Left colon (tissue), 2 donors: ENCODE measurements around the gene AMPD1. TPM values are rescaled to one million over a fixed set of nuclear protein-coding genes. Genes with fewer than 3 reads are reported as not detected.

Experiments
- ATAC-seq: fragments of 200-7000 bp; cut with Tn5 transposase; one replicate; pipeline ENCODE4 v1.9.1; 2020; ENCODE audit warnings: mild to moderate bottlenecking, moderate library complexity
- DNase-seq, 2 donors: peaks; one replicate each; pipeline ENCODE4 v3.0.0-alpha.2; 2020
- intact Hi-C, 2 donors: fragments of 100-400 bp; cut with DNase I in 1 of 2; cut with micrococcal nuclease in 1 of 2; formaldehyde crosslinking; loops; one replicate each; pipeline versions ENCODE4 v1.11.2 to v1.14.0; 2022; cut with DNase I, micrococcal nuclease
- total RNA-seq, 2 donors: library from RNA; stranded (reverse); fragmentation: NEBNext Ultra II Directional; extraction: Animal tissue kit (Norgen Biotek cat#: 25700); gene quantifications; one replicate each; pipeline ENCODE4 v1.2.1, GENCODE V29; 2021
- donor health status: DM: no; HTN: no; CAD: no.
- donor health status: DM: yes; HTN: yes; CAD: no.

The AMPD1 gene
- total RNA-seq, 2 donors from 2014 or later, result 0.82 to 2.2 TPM

DNA sequence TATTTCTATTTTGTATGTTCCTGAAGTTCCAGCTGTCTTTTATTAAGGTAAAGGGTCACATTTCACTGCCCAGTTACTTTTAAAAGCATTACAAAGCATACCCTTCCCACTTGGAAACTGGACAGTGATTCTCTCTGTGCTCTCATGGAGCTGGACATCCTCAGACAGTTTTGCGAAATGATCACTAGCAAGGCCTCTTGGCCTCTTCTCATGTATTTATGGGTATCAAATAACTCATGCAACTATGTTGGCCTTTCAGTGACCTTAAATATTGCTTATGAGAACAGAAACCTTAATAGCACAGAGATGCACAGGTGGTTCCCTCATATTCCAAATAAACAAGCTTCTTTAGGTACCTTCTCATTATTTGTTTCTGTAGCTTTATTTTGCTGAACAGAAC is 7.9 kb upstream of the AMPD1 start:
- DNase-seq, result no peak
- intact Hi-C loops, result no loop called here
- no peak for ATAC-seq

DNA sequence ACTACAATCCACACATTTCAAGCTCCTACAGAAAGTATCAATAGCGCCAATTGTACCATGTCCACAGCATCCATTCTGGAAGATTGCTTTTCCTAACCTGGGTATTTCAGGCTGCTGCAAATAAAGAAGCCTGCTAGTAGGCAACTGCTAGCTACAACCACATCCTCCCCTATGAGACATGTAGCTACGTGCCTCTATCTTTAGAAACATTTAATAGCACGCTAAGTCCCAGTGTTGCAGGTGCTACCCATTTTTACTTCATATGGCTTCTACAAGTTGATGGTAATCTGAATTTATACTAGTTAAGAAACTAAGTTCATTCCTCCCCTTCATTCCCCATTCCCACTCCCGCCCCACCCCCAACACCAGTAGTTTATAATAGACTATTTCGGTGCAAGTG is 7.4 kb upstream of the AMPD1 start:
- DNase-seq, result no peak
- ATAC-seq, result no peak
- intact Hi-C loops, result no loop called here

DNA sequence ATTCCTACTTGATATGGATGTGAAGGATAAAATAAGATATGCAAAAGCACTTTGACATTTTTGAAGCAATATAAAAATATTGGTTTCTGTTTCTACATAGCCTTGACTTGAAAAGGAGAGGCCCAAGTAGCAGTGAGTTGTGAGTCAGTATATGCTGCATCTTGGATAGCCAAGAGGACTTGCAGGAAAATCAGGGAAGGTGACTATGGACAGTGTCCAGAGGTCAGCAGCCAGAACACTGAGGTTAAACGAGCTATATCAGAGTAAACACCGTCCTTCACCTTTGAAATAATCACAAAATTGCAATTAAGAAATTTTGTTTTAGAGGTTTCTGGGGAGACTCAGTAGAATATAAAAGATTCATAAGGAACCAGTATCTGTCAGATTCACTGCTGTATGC is 6.6 kb upstream of the AMPD1 start:
- no peak for ATAC-seq
- intact Hi-C loops, result no loop called here
- DNase-seq, result no peak

- DNase-seq (no peak), ATAC-seq (no peak)
- intact Hi-C loops, result no loop called here
Measured at GRCh38 chr1:114700036-114700600, 4.8 kb upstream of the AMPD1 start.

DNA sequence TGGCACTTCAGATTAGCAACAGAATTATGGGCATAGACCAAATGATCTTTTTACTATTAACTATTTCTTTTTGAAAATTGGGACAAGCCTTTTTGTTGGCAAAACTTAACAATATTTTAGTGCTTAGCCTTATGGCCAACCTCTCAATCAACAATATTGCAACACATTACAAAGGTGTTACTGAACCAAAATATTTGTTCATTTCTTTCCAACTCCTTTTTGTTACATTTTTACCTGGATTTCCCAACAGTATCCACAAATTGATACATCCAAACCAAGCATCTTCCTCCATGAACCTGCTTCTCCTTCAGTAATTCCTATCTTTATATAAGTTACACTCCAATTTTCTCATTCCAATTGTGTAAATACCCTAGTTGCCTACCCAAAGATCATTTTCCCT is 1.5 kb upstream of the AMPD1 start:
- ATAC-seq (no peak), DNase-seq (no peak)
- intact Hi-C loops, result no loop called here

DNA sequence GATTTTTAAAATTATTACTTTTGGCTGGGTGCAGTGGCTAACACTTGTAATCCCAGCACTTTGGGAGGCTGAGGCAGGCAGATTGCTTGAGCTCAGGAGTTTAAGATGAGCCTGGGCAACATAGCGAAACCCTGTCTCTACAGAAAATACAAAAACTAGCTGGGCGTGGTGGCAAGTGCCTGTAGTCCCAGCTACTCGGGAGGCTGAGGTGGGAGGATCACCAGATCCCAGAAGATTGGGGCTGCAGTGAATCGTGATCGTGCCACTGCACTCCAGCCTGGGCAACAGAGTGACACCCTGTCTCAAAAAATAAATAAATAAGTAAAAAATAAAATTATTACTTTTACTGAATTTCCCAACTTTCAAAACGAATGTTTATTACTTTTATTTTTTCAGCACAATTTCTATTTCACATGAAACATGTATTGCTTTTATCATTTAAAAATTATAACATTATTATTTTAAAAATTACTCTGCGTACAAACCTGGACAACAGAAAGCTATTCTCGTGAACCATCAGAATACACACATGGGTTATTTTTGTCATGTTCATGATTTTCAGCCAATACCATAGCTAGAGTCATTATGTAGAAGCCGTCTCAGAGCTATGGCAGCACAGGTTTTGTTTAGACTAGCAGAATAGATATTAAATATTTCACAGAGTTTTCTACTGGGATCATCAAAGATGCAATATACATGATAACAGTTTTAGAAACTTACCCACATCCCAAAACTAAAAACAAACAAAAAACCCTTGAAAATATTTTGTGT is 621 bp downstream of the AMPD1 start:
- ATAC-seq (no peak), DNase-seq (no peak)
- intact Hi-C loops, result no loop called here

DNA sequence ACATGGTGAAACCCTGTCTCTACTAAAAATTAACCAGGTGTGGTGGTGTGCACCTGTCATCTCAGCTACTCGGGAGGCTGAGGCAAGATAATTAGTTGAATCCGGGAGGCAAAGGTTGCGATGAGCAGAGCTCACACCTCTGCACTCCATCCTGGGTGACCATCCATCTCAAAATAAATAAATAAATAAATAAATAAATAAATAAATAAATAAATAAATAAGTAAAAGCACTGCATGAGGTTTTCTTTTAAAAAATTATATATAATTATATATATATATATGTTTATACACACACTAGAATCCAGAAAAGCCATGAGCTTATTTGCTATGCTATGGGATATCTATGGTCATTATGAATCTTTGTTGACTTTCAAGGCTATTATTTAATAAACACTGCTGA is 2.4 kb downstream of the AMPD1 start:
- no peak for ATAC-seq
- intact Hi-C loops, result no loop called here
- no peak for DNase-seq

GRCh38 chr1:114691061-114691460 is 4.3 kb downstream of the AMPD1 start:
- DNase-seq (no peak), ATAC-seq (no peak)
- intact Hi-C loops, result no loop called here

DNA sequence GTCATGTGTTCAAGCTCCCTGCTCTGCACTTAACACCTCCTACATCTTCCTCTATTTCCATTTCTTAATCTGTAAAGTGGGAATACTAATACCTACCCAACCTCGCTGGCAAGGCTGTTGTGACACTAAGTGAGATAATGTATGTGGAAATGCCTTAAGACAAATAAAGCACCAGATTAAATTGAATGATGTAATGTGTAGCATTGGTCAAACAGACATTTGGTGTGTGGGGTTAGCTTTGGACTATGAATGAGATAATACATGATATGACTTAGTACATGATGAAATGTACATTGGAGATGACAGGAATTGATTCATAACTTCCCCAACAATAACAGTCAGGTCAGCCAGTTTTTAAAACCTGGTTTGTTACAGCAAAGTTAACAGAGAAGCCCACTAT is 5.2 kb downstream of the AMPD1 start:
- no peak for ATAC-seq
- no peak for DNase-seq
- intact Hi-C loops, result no loop called here

GRCh38 chr1:114688526-114688925 is 6.8 kb downstream of the AMPD1 start:
- ATAC-seq (no peak), DNase-seq (no peak)
- intact Hi-C loops, result no loop called here

DNA sequence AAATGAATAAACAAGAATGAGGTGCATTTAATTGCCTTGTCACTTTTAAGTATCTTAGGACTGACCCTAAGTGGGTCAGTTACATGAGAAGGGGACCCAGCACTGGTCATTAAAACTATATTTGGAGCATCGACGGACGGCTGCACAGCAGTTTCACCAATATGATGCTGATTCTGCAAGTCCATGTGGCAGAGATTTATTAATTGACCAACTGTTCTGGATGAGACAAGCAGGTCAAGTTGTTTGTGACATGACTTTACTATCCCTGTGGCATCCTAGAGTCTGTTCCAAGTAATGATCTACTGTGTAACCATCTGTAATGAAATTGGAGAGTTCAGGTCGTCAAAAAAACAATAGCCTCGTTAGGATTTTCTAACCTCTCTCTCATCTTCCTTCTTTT is 9.5 kb downstream of the AMPD1 start:
- no peak for DNase-seq
- intact Hi-C loops, result no loop called here
- no peak for ATAC-seq

DNA sequence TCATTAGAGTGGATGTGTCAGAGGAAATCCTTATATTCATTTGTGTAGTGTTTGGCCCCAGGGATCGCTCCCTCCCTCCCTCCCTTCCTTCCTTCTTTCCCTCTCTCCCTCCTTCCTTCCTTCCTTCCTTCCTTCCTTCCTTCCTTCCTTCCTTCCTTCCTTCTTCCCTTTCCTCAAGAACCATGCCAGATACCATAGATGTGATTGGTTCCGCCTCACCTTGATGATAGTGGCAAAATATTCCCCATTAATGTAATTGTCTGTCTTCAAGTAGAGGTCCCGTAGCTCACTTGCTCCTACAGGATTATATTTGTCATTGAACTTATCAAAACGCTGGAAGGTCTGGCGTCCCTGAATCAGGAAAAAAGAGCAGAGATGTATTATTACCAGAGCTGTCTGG is 17.7 kb downstream of the AMPD1 start:
- ATAC-seq (no peak), DNase-seq (no peak)
- intact Hi-C loops, result no loop called here

DNA sequence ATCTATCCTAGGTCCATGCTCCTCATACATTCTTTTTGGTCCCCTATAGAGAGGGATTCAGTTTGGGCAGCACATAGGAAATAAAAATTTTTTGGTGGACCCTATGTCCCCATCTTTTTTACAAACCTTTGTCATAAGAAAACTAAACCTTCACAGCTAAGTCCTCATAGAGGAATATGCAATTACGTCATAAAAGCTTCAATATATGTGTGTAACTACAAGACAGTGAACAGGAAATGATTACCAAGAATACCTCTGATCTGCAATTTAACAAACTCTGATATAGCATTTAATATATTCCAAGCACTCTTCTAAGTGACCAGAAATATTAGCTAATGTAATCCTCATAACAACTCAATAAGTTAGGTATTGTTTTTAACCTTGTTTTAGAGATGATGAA is 19.2 kb downstream of the AMPD1 start:
- ATAC-seq, result no peak
- intact Hi-C loops, result no loop called here
- DNase-seq, result no peak

GRCh38 chr1:114671939-114672275 is 23.4 kb downstream of the AMPD1 start:
- peak in 1 of 2 donors; percentile 15 for DNase-seq
- ATAC-seq, result no peak
- intact Hi-C loops, result no loop called here

- ATAC-seq (no peak), DNase-seq (peak in 1 of 2 donors; percentile 6)
- intact Hi-C loops, result no loop called here
Measured at GRCh38 chr1:114671011-114671938, 24.1 kb downstream of the AMPD1 start.

- DNase-seq (peak; percentile 94 to 96), ATAC-seq (peak; percentile 98)
- intact Hi-C loops, result no loop called here
Measured at GRCh38 chr1:114670083-114671010, 25.0 kb downstream of the AMPD1 start.

GRCh38 chr1:114669562-114670082 is 25.7 kb downstream of the AMPD1 start, which contains the start of gene DENND2C:
DENND2C (minus strand) TSS chr1:114670049; CDS start chr1:114625984, 44,065 bp downstream.
- DNase-seq (no peak), ATAC-seq (peak; percentile 64)
- intact Hi-C loops, result no loop called here

- intact Hi-C loops, result no loop called here
- ATAC-seq, result no peak
- DNase-seq, result peak in 1 of 2 donors; percentile 6
Measured at GRCh38 chr1:114668784-114669561, 26.4 kb downstream of the AMPD1 start.
